T-helper 1 cell treated with Interleukin-12 subunit alpha and Interleukin-12 subunit beta and Interleukin-4 antibody, amounts not matched to agents 30 ng/mL and 1 ng/mL, for 36 hours (primary cell): Measurements from ENCODE around the gene CSRP2. TPM values are rescaled to one million over a fixed set of nuclear protein-coding genes. Genes with fewer than 3 reads are reported as not detected.

Experiments
- intact Hi-C: fragments of 100-400 bp; cut with micrococcal nuclease; formaldehyde crosslinking; loops from one replicate; pipeline ENCODE4 v1.15.1; 2024
- total RNA-seq: library from RNA; stranded (reverse); gene quantifications from 2 replicates; pipeline ENCODE4 v1.2.3, GENCODE V29; 2022

Gene CSRP2
- total RNA-seq, result 0.39 and 0.41 TPM in 2 replicates

GRCh38 chr12:76878899-76879709 is at the start of gene CSRP2:
Gene CSRP2, minus strand, starts transcription at chr12:76879019. Its CDS starts 12,759 bp downstream, at chr12:76866260.
- intact Hi-C loops, result loop anchor here (2.0 kb wide), 1 partner anchor 186 kb away; the partner anchor contains the start of gene E2F7

- intact Hi-C loops, result loop anchor here (1.0 kb wide), 1 partner anchor 306 kb away; no protein-coding TSS in a partner anchor
Observed at GRCh38 chr12:76927170-76927784, 48.5 kb upstream of the CSRP2 start.

- intact Hi-C loops, result no loop called here
Observed at GRCh38 chr12:76925135-76925534, 46.3 kb upstream of the CSRP2 start.

- intact Hi-C loops, result no loop called here
Observed at GRCh38 chr12:76922866-76923265, 44.0 kb upstream of the CSRP2 start.

GRCh38 chr12:76921891-76922664 is 43.3 kb upstream of the CSRP2 start:
- intact Hi-C loops, result no loop called here

GRCh38 chr12:76921100-76921471 is 42.3 kb upstream of the CSRP2 start:
- intact Hi-C loops, result no loop called here

- intact Hi-C loops, result no loop called here
Observed at GRCh38 chr12:76920172-76921099, 41.6 kb upstream of the CSRP2 start.

GRCh38 chr12:76919383-76920171 is 40.8 kb upstream of the CSRP2 start:
- intact Hi-C loops, result no loop called here

- intact Hi-C loops, result no loop called here
Observed at GRCh38 chr12:76916170-76916540, 37.3 kb upstream of the CSRP2 start.

GRCh38 chr12:76915361-76916169 is 36.7 kb upstream of the CSRP2 start:
- intact Hi-C loops, result no loop called here

- intact Hi-C loops, result no loop called here
Observed at GRCh38 chr12:76914102-76914859, 35.5 kb upstream of the CSRP2 start.

- intact Hi-C loops, result no loop called here
Observed at GRCh38 chr12:76909290-76909689, 30.5 kb upstream of the CSRP2 start.

GRCh38 chr12:76908303-76909017 is 29.6 kb upstream of the CSRP2 start:
- intact Hi-C loops, result no loop called here

- intact Hi-C loops, result no loop called here
Observed at GRCh38 chr12:76901628-76902380, 23.0 kb upstream of the CSRP2 start.

GRCh38 chr12:76899522-76899921 is 20.7 kb upstream of the CSRP2 start:
- intact Hi-C loops, result no loop called here

GRCh38 chr12:76898442-76898841 is 19.6 kb upstream of the CSRP2 start:
- intact Hi-C loops, result no loop called here

- intact Hi-C loops, result no loop called here
Observed at GRCh38 chr12:76896274-76896673, 17.5 kb upstream of the CSRP2 start.
